Measurements from ENCODE around the gene CIP2A.

The CIP2A gene

GRCh38 chr3:108510496-108510895 lies 78.7 kb downstream of the CIP2A start, which contains the start of gene MYH15:
Gene MYH15, minus strand, starts transcription at chr3:108510596. Its CDS starts 66 bp downstream, at chr3:108510530.
- no peak for DNase-seq (ENCODE audit: low read depth)

GRCh38 chr3:108509871-108510270 lies 79.4 kb downstream of the CIP2A start:
- no peak for DNase-seq (ENCODE audit: low read depth)

GRCh38 chr3:108509263-108509662 lies 80.0 kb downstream of the CIP2A start:
- no peak for DNase-seq (ENCODE audit: low read depth)

GRCh38 chr3:108507902-108508301 lies 81.3 kb downstream of the CIP2A start:
- no peak for DNase-seq (ENCODE audit: low read depth)

- DNase-seq (ENCODE audit: low read depth), result no peak
Measured at GRCh38 chr3:108505811-108506210, 83.4 kb downstream of the CIP2A start.

- DNase-seq (ENCODE audit: low read depth), result no peak
Measured at GRCh38 chr3:108503722-108504121, 85.5 kb downstream of the CIP2A start.

GRCh38 chr3:108501535-108501934 lies 87.7 kb downstream of the CIP2A start:
- DNase-seq (ENCODE audit: low read depth), result no peak

- DNase-seq (ENCODE audit: low read depth), result no peak
Measured at GRCh38 chr3:108500728-108501127, 88.5 kb downstream of the CIP2A start.

Measured in activated T-cell treated with anti-CD3 and anti-CD28 coated beads for 24 hours (primary cell).